ENCODE data around the gene HES3. TPM values are rescaled to one million over a fixed set of nuclear protein-coding genes. Genes with fewer than 3 reads are reported as not detected.

HES3 gene
- polyA plus RNA-seq, 1 of the 3 experiments (the other 2 are of a cell fraction): not detected

DNA sequence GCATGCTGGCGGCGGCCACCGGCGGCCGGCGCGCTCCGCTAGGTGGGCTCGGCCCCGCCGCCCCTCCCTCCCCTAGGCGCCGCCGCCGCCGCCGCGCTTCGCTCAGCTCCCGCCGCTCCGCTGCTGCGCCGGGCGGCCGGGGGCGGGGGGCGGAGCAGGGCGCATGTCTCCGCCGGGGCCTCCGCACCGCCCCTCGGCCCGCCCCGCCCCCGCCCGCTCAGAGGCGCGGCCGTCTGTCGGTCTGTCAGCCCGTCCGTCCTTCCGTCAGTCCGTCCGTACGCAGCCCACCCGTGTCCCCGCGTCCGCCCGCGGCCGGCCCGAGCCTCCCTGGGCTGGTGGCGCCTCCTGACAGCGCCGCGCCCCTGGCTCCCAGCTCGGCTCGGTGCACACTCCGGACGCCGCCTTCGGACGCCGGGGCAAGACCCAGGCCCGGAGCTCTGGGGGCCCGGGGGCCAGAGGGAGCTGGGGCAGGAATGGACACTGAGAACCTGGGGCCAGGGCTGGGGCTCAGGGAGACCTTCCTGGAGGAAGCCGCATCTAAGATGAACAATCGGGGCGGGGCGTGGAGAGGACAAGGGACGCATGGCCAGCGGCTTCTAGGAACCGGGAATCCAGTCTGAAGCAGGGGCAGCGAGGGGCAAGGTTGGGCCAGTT is 17.1 kb downstream of the HES3 start, which contains the start of gene GPR153:
GPR153 (minus strand) TSS at position 138 of the 654 bp plus-strand sequence. CDS start 6,193 bp downstream, outside the sequence.
- Histone ChIP-seq H3K9ac (no peak within 1 kb of the TSS), H3K36me3 (replicated peaks in 1 of 2; ENCODE audit: control insufficient read depth in 1 of 2, insufficient read depth in 2 of 2, low read length in 1 of 2) (no peaks in the 10 kb centered on the region), H3K27ac (ENCODE audit: low read depth in 2 of 2, low read length in 1 of 2) (peak within 1 kb of the TSS in 1 of 2 experiments; percentile 58; a peak in 1 of 4 replicates), H4K20me1 (ENCODE audit: insufficient read depth) (no peaks in the 10 kb centered on the region), H2AFZ (ENCODE audit: low read depth) (peak within 1 kb of the TSS; percentile 70; the same call in 1 of the 2 replicates), H3K79me2 (ENCODE audit: insufficient read depth) (no peaks in the 10 kb centered on the region), H3K9me2 (no peaks in the 10 kb centered on the region), H3K4me3 (ENCODE audit: low read depth in 2 of 2, low read length in 1 of 2) (peak within 1 kb of the TSS; percentile 57 to 63), H3K27me3 (ENCODE audit: insufficient read depth) (no peaks in the 10 kb centered on the region), H3K4me1 (ENCODE audit: control insufficient read depth in 1 of 2, insufficient read depth in 2 of 2, low read depth in 1 of 2, low read length in 1 of 2) (peaks cover 0 to 27% of the 10 kb centered on the region in 2 experiments; a peak in 1 of 4 replicates), H3F3A (replicated peaks; ENCODE audit: insufficient read depth) (no peaks in the 10 kb centered on the region), H3K4me2 (peak within 1 kb of the TSS; percentile 81; the same call in 1 of the 2 replicates), H3K9me3 (no peaks in the 10 kb centered on the region)
- TF ChIP-seq TEAD4 (IDR thresholded peaks at IDR 0.05; ENCODE audit: borderline replicate concordance, insufficient read depth) (no peak), MXI1 (IDR thresholded peaks at IDR 0.05; ENCODE audit: low read depth, low read length) (no peak), USF1 (IDR thresholded peaks at IDR 0.05; ENCODE audit: borderline replicate concordance, low read depth) (no peak), TCF12 (IDR thresholded peaks at IDR 0.05) (no peak), MAX (IDR thresholded peaks at IDR 0.05; ENCODE audit: low read depth) (no peak), NRF1 (IDR thresholded peaks at IDR 0.05; ENCODE audit: low read depth, low read length) (peak; percentile 37; the same call in 1 of the 2 replicates), RCOR1 (IDR thresholded peaks at IDR 0.05; ENCODE audit: low read length) (no peak), GATA2 (CRISPR knock-in tag; IDR thresholded peaks at IDR 0.05) (no peak), PBX3 (IDR thresholded peaks at IDR 0.05) (0 out of 2 replicates have a peak, but pooled peaks have one; percentile 15), NFIC (IDR thresholded peaks at IDR 0.05; ENCODE audit: borderline replicate concordance) (no peak)
- POLR2A ChIA-PET: interaction anchor here (1.0 kb wide), 1 partner anchor 10 kb away, joined by 3 read pairs; no protein-coding TSS in a partner anchor
- DNase-seq: peak; percentile 90
- CTCF ChIA-PET: interaction anchor here (1.0 to 1.3 kb wide), 5 partner anchors 14 to 180 kb away, joined by 4 read pairs; no protein-coding TSS in a partner anchor
- 7% methylated on average over 13 of the region's 78 CpGs for WGBS (ENCODE audit: low lambda C conversion rate)

GRCh38 chr1:6261615-6261995 is 17.6 kb downstream of the HES3 start:
- Histone ChIP-seq H2AFZ (ENCODE audit: low read depth) (no peak overlapping the region), H3K27ac (ENCODE audit: low read depth in 2 of 2, low read length in 1 of 2) (no peak overlapping the region; a peak in 1 of 4 replicates), H3K4me3 (ENCODE audit: low read depth in 2 of 2, low read length in 1 of 2) (peak overlapping the region; percentile 57 to 63; a peak in 3 of 4 replicates), H3K4me1 (ENCODE audit: control insufficient read depth in 1 of 2, insufficient read depth in 2 of 2, low read depth in 1 of 2, low read length in 1 of 2) (peaks cover 0 to 27% of the 10 kb centered on the region in 2 experiments; a peak in 1 of 4 replicates), H3K27me3 (ENCODE audit: insufficient read depth) (no peaks in the 10 kb centered on the region), H3F3A (replicated peaks; ENCODE audit: insufficient read depth) (no peaks in the 10 kb centered on the region), H3K9ac (no peak overlapping the region), H3K9me2 (no peaks in the 10 kb centered on the region), H3K36me3 (replicated peaks in 1 of 2; ENCODE audit: control insufficient read depth in 1 of 2, insufficient read depth in 2 of 2, low read length in 1 of 2) (no peaks in the 10 kb centered on the region), H3K79me2 (ENCODE audit: insufficient read depth) (no peaks in the 10 kb centered on the region), H3K9me3 (no peaks in the 10 kb centered on the region), H3K4me2 (peak overlapping the region; percentile 81; the same call in 1 of the 2 replicates), H4K20me1 (ENCODE audit: insufficient read depth) (no peaks in the 10 kb centered on the region)
- POLR2A ChIA-PET: no interaction called here
- CTCF ChIA-PET: interaction anchor here (0.7 to 2.1 kb wide), 6 partner anchors 15 to 179 kb away, joined by 3 to 20 read pairs (median 4); no protein-coding TSS in a partner anchor
- peak; percentile 79 for DNase-seq
- 24% methylated on average over 5 of the region's 15 CpGs for WGBS (ENCODE audit: low lambda C conversion rate)
- no peak for TF ChIP-seq FOXJ3 (CRISPR knock-in tag; IDR thresholded peaks at IDR 0.05)
- no peak for TF ChIP-seq RCOR1 (IDR thresholded peaks at IDR 0.05; ENCODE audit: low read length)
- no peak for TF ChIP-seq YY1 (IDR thresholded peaks at IDR 0.05; ENCODE audit: low read depth)
- no peak for TF ChIP-seq CHD2 (IDR thresholded peaks at IDR 0.05; ENCODE audit: low read length, partially characterized antibody)
- TF ChIP-seq SMC3 (IDR thresholded peaks at IDR 0.05; ENCODE audit: low read depth, low read length): no peak
- TF ChIP-seq GABPA (IDR thresholded peaks at IDR 0.05; ENCODE audit: low read depth): no peak
- TF ChIP-seq GATA2 (CRISPR knock-in tag; IDR thresholded peaks at IDR 0.05): no peak
- TF ChIP-seq RFX5 (IDR thresholded peaks at IDR 0.05; ENCODE audit: low read length): no peak
- no peak for TF ChIP-seq ELF1 (IDR thresholded peaks at IDR 0.05)
- TF ChIP-seq FOSL2 (IDR thresholded peaks at IDR 0.05; ENCODE audit: borderline replicate concordance, low read depth): no peak
- no peak for TF ChIP-seq TAF1 (IDR thresholded peaks at IDR 0.05; ENCODE audit: borderline replicate concordance, low read depth, low read length)
- TF ChIP-seq REST (IDR thresholded peaks at IDR 0.05; ENCODE audit: low read depth, low read length): no peak
- TF ChIP-seq RAD21 (IDR thresholded peaks at IDR 0.05; ENCODE audit: low read length): no peak
- no peak for TF ChIP-seq USF1 (IDR thresholded peaks at IDR 0.05; ENCODE audit: borderline replicate concordance, low read depth)
